Adrenal gland (tissue), 12 donors: ENCODE data around the gene TRAPPC6A. TPM values are rescaled to one million over a fixed set of nuclear protein-coding genes. Genes with fewer than 3 reads are reported as not detected.

Source experiments
- DNase-seq, 7 donors: peaks; one replicate each; pipeline ENCODE4 v3.0.0-alpha.2; 2019 to 2020
- H3K27ac ChIP-seq, 5 donors: fragments of 200-600 bp; sonication (generic) in 4 of 5; 1 replicate in 3 of 5; 2 replicates in 2 of 5; pipeline versions ENCODE4 v1.5.1 to v1.8.0; 2016 to 2020; ENCODE audit warnings: mild to moderate bottlenecking in 1 of 5
- H3K27me3 ChIP-seq: fragments of 200-600 bp; 2 replicates; pipeline ENCODE4 v1.8.0; 2021
- H3K36me3 ChIP-seq, 2 donors: fragments of 200-600 bp; replicated peaks in 1 of 2; 1 replicate in 1 of 2; 2 replicates in 1 of 2; pipeline versions ENCODE4 v1.5.1 to v1.8.0; 2018 to 2022
- H3K4me1 ChIP-seq, 2 donors: fragments of 200-600 bp; replicated peaks in 1 of 2; 1 replicate in 1 of 2; 2 replicates in 1 of 2; pipeline versions ENCODE4 v1.5.1 to v1.8.0; 2018 to 2021
- H3K4me3 ChIP-seq, 4 donors: fragments of 200-600 bp; sonication (generic) in 3 of 4; one replicate each; pipeline ENCODE4 v1.5.1; 2016 to 2018
- H3K9me3 ChIP-seq, 3 donors: fragments of 200-600 bp; sonication (generic) in 1 of 3; replicated peaks in 1 of 3; 1 replicate in 2 of 3; 2 replicates in 1 of 3; pipeline versions ENCODE4 v1.5.1 to v1.8.0; 2016 to 2021
- CTCF ChIP-seq, 6 experiments: fragments of 450-650 bp in 4 of 6; fragments of 200-600 bp in 2 of 6; sonication (generic) in 1 of 6; IDR thresholded peaks; 1 replicate in 5 of 6; 2 replicates in 1 of 6; pipeline versions ENCODE4 v1.5.1 to v1.8.0; 2016 to 2021; ENCODE audit warnings: antibody characterized with exemption in 6 of 6, mild to moderate bottlenecking in 2 of 6, moderate library complexity in 1 of 6
- POLR2A ChIP-seq, 2 donors: fragments of 450-650 bp; IDR thresholded peaks; one replicate each; pipeline ENCODE4 v1.6.1; 2017; ENCODE audit warnings: antibody characterized with exemption in 2 of 2, mild to moderate bottlenecking in 2 of 2, moderate library complexity in 1 of 2
- WGBS, 4 donors: extraction: QIAGEN DNeasy Blood & Tissue Kit in 2 of 4; methylation state at CpG; one replicate each; pipeline versions ENCODE4 v1.1.5 to v1.1.7; 2013 to 2017; 5-methylcytosine and 5-hydroxymethylcytosine counted together
- intact Hi-C, 2 donors: fragments of 100-400 bp; cut with DNase I; formaldehyde crosslinking; loops; one replicate each; pipeline versions ENCODE4 v1.14.1 to v1.15.0; 2022 to 2023
- polyA plus RNA-seq, 3 donors: library from polyadenylated mRNA; stranded (reverse); fragments of 200-250 nt in 2 of 3; fragments of 350-450 nt in 1 of 3; fragmentation: Illumina TruSeq in 1 of 3; extraction: RNeasy Lipid Tissue Mini Kit (QIAGEN cat#74804) in 1 of 3; gene quantifications; one replicate each; pipeline ENCODE4 v1.2.3, GENCODE V29; 2013 to 2014
- total RNA-seq, 9 donors: library from RNA; depleted of rRNA in 4 of 9; stranded (reverse); fragments of >200 nt in 4 of 9; fragments of 120-200 nt in 1 of 9; fragmentation: NEBNext Ultra II Directional in 1 of 9; extraction: Animal tissue kit (Norgen Biotek cat#: 25700) in 1 of 9; gene quantifications; one replicate each; pipeline versions ENCODE4 v1.1.0 to v1.2.4, GENCODE V29; 2013 to 2023
- donor health status: healthy with polysubstance abuse.
- donor health status: Bipolar disorder and iron deficiency.
- donor health status: DM: yes; HTN: yes; CAD: no.
- donor health status: DM: no; HTN: no; CAD: no.
- donor health status: DM: no; HTN: no; CAD: no.
- donor health status: DM: yes; HTN: yes; CAD: no.

The TRAPPC6A gene
- total and polyA plus RNA-seq, 12 donors = 5.1 to 71.4 (median 35.5) TPM

- H3K36me3 ChIP-seq = no peaks in the 10 kb centered on the region
- no peaks in the 10 kb centered on the region for H3K9me3 ChIP-seq
- WGBS, 4 donors = 70 to 100% (median 75%) methylated on average over 1 to 18 of the region's 18 CpGs
- intact Hi-C loops = no loop called here
- no peak for DNase-seq
- peaks cover 11% of the 10 kb centered on the region for H3K27me3 ChIP-seq
- no peak for TF ChIP-seq CTCF (IDR thresholded peaks at IDR 0.05)
- TF ChIP-seq POLR2A (IDR thresholded peaks at IDR 0.05) = no peak
- no peaks in the 10 kb centered on the region for H3K4me1 ChIP-seq
- H3K4me3 ChIP-seq = no peak overlapping the region
- no peak overlapping the region for H3K27ac ChIP-seq
Observed at GRCh38 chr19:45162608-45163143, 15.4 kb downstream of the TRAPPC6A start.

GRCh38 chr19:45161738-45162607 lies 16.1 kb downstream of the TRAPPC6A start:
- TF ChIP-seq CTCF (IDR thresholded peaks at IDR 0.05) (peak; percentile 38 to 54 (median 48)), POLR2A (IDR thresholded peaks at IDR 0.05) (no peak)
- Histone ChIP-seq H3K27ac (no peak overlapping the region), H3K9me3 (no peaks in the 10 kb centered on the region), H3K27me3 (peaks cover 11% of the 10 kb centered on the region), H3K4me3 (no peak overlapping the region), H3K36me3 (no peaks in the 10 kb centered on the region), H3K4me1 (no peaks in the 10 kb centered on the region)
- intact Hi-C loops = no loop called here
- DNase-seq = peak in 2 of 7 donors; percentile 59 to 63
- WGBS, 4 donors = 38 to 71% (median 50%) methylated on average over 10 to 32 of the region's 32 CpGs

- DNase-seq = no peak
- Histone ChIP-seq H3K9me3 (no peaks in the 10 kb centered on the region), H3K27me3 (peaks cover 11% of the 10 kb centered on the region), H3K4me3 (no peak within 1 kb of the TSS), H3K4me1 (no peaks in the 10 kb centered on the region), H3K36me3 (no peaks in the 10 kb centered on the region), H3K27ac (no peak within 1 kb of the TSS)
- 48 to 57% (median 53%) methylated on average over 8 to 29 of the region's 29 CpGs for WGBS, 4 donors
- TF ChIP-seq CTCF (IDR thresholded peaks at IDR 0.05) (no peak), POLR2A (IDR thresholded peaks at IDR 0.05) (no peak)
- intact Hi-C loops = no loop called here
Observed at GRCh38 chr19:45160870-45161737, 16.9 kb downstream of the TRAPPC6A start, which contains the start of gene NKPD1. Gene NKPD1 (minus strand): TSS chr19:45160982. CDS start chr19:45160150, 832 bp downstream.

GRCh38 chr19:45159971-45160324 lies 18.1 kb downstream of the TRAPPC6A start:
- no peaks in the 10 kb centered on the region for H3K36me3 ChIP-seq
- H3K27ac ChIP-seq = no peak overlapping the region
- 68 to 84% (median 76%) methylated on average over 5 to 10 of the region's 10 CpGs for WGBS, 4 donors
- TF ChIP-seq POLR2A (IDR thresholded peaks at IDR 0.05) (no peak), CTCF (IDR thresholded peaks at IDR 0.05) (no peak)
- no peak for DNase-seq
- H3K27me3 ChIP-seq = peaks cover 11% of the 10 kb centered on the region
- H3K4me1 ChIP-seq = no peaks in the 10 kb centered on the region
- intact Hi-C loops = no loop called here
- no peak overlapping the region for H3K4me3 ChIP-seq
- no peaks in the 10 kb centered on the region for H3K9me3 ChIP-seq
